HG02938 (cell line): ENCODE data around the gene BIVM.

Source experiments
- ATAC-seq: cut with Tn5 transposase; IDR thresholded peaks from one replicate; pipeline ENCODE4 v1.9.1; 2021; ENCODE audit warnings: mild to moderate bottlenecking, moderate library complexity; ENCODE audit not compliant: unreplicated experiment

Gene BIVM

DNA sequence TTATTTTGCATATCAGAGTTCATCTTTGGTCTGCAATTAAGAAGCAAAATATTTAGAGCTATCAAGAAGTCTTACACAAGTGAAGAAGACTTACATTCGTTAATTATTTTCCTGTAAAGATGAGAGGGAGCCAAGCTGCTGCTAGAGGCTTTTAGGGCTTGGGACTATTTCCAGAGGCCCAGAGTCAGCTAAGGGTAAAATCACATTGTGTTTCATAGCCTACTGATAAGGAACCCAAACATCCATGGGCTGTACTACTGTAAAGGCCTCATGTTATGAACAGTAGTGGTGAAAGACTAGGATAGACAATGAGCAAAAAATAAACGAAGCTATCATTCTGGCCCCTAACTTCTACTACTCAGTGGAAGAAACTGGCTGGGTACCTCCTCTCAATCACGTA lies 14.4 kb upstream of the BIVM start:
- no peak for ATAC-seq

DNA sequence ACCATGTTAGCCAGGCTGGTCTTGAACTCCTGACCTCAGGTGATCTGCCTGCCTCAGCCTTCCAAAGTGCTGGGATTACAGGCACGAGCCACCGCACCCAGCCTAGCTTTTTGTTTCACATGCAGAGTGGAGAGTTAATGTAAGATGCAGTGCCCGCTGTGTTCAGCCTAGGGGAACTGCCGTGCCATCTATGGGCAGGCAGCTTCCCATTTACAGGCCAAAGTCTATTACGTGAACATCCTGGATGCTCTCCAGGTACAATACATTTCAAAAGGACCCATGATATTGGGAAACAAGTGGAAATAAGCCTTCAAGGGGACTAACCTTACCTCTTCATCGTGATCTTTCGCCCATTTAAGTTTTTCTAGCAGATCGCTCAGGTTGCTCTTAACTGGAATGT lies 10.2 kb upstream of the BIVM start:
- ATAC-seq: no peak

DNA sequence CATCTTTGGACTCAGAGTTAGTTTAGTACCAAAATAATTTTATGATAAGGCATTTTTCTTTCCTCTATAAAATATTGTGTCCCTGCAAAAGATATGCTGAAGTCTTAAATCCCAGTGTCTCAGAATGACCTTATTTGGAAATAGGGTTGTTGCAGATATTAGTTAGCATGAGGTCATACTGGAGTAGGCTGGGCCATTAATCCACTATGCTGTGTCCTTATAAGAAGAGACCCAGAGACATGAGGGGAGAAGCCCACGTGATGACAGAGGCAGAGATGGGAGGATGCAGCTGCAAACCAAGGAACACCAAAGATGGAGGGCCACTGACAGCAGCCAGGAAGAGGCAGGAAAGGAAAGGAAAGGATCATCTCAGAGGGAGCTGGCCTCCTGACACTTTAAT lies 6.5 kb upstream of the BIVM start:
- ATAC-seq: no peak

DNA sequence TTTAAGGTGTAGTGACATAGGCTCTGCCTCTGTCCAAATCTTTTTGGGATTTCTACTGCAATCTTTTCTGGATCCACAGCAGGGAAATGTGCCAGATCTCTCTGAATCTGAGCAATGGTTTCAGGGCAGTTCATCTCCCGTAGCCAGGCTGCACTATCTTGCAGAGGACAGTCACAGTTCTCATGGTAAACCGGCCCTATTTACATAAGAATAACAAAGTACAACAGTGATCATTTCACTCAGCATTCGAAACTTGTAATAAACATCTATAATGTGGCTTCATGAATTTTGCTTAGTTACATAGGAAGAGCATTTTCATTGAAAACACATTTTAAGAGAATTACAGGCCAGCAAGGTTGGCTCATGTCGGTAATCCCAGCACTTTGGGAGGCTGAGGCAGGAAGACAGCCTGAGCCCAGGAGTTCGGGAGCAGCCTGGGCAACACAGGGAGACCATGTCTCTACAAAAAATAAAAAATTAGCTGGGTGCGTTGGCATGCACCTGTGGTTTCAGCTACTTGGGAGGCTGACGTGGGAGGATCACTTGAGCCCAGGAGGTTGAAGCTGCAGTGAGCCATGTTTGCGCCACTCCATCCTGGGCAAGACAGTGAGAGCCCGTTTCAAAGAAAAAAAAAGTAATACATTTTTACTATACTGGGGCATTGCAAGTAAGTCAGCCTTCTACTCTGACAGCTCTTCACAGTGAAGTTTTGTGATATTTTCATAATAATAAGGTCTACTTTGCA lies 5.1 kb upstream of the BIVM start:
- no peak for ATAC-seq

DNA sequence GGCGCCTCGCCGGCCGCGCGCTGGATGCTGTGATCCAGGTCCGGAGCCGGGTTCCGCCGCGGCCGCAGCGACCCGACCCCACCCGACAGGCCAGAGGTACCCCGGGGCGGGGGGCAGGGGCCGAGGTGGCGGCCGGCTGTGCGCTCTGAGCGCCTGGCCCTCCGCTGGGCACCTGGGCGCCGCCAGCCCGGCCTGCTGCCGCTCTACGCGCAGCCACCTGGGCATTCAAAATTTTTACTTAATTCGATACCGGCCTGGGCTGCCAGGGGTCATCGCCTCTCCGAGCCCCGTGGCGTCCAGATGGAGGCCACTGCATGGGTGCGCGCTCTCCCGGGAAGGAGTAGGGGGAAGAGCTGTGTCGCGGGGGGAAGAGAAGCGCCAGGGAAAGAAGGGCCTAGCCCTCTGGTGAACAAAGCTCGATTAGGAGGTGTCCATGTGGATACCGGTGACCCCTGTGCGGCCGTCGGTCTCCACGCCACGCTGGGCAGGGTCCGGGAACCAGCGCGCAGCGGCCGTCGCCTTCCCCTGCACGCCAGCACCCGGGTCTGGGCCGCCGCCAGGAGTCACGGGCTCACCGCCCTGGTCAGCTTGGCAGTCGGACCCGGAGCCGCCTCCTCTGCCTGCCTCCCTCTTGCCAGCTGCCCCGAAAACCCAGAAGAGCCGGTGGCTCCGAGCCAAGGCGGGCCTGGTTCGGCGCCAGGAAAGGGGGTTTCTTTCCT lies 666 bp downstream of the BIVM start:
- ATAC-seq: peak; percentile 4

DNA sequence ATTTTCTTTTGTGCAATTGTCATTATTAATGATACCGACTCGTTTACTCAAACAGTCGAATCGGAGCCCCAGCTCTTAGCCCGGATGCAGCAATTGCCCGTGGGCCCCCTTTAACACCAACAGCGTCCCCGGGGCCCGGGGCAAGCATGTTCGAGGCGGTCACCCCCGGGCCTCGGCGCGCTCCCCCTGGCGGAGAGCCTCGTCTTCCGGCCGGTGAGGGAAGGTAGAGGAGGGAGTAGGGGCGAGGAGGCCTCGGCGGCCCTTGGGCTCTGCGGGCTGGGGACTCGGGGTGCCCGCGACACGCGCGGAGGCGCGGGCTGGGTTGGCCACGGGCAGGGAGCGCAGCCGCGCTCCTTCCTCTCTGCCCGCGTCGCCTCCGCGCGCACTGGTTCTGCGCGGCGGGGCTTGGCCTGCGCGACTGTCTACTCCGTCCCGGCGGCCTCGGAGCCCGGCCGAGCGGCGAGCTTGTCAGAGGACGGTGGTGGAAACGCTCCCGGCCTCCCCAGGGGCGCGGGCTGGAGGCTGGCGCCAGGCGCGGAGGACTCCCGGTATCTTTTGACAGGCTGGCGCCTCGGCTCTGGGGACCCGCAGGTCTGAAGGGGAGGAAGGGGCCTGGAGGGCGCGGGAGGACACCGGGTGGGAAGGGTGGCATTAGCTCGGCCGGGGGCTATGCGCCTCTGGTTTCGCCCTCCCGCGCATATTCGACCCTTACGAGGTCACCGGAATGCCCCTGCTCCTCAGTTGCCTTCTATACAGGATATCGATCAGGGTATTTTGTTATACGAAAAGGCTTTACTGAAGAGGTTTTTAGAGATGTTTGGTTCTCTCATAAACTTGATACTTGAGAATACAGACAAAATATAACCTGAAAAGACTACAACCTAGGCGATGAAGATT lies 1.5 kb downstream of the BIVM start:
- peak; percentile 70 for ATAC-seq

DNA sequence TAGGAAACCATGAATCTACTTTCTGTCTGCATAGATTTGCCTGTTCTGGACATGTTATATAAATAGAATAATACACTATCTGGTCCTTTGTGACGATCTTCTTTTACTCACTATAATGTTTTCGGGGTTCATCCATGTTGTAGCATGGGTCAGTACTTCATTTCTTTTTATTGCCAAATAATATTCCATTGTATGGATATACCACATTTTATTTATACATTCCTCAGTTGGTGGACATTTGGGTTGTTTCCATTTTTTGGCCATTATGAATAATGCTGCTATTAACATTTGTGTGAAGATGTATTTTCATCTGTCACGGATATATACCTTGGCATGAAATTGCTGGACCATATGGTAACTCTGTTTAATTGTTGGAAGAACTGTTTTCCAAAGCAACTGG lies 6.8 kb downstream of the BIVM start:
- ATAC-seq: no peak

DNA sequence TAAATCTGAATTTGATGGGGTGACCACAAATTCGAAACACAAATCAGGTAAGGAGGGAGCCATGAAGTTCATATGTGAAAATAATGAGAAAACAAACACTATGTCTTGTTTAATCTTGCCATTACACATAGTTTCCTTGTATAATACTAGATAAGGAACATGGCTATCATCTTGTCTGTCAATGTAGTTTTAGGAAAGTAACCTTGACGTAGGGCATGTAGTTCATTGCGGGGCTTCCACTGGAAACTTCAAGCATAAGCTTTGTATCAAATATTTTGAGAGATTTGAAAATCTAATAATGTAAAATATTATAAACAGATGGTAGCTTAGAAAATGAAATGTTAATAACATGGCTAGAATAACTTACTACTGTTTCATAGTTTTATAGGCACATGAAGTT lies 8.8 kb downstream of the BIVM start:
- ATAC-seq: no peak

DNA sequence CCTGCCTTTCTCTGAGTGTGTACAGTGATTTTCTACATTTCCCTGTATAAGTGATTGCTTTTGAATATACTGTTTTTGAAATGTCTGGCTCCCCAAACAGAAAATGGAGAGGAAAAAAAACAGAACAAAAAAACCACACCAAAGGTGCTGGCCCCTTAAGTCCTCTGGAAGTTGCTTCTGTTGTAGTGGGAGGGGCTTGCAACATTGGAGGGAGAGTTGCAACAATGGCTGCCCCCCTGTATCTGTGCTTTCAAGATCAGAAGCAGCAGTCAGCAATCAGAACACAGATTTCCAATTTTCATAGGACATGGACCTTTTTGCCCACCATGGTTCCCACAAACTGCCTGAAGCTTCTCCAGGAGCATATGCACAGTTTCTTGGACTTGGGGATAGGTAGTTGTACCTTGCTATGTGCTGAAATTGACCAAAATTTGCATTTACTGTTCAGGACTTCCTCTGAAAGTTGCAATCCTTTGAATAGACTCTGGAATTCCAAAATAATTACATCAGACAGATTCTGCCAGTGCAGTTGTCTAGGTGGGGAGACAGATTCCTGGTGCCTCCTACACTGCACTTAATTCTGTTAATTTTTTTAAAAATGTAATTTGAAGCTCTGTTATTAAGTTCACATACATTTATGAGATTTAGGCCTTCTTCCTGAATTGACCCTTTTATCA lies 13.8 kb downstream of the BIVM start:
- no peak for ATAC-seq

DNA sequence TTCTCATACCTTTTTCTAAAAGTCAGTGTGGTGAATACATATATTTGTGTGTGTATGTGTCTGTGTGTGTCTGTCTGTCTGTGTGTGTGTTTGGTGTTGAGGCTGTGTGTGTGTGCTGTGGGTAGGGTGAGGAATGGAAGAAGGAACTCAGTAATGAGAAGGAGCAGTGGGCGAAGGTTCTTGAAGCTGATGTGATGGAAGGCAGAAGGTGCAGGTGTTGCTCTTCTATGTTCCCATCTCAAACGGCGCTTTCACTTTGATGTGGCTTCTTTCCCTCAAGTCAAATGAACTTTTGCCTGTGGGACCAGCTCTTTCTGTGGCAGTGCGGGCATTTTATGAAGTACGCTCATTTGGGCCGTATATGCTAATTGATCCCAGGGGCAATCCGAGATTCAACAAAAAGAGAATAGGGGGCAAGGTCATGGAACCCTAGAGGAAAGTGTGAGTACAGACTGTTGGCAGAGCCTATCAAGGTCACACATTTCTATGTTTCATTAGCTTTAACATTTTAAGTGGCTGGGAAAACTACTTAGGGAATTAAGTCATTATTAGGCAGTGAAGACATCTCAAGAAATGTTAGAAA lies 15.2 kb downstream of the BIVM start:
- no peak for ATAC-seq

DNA sequence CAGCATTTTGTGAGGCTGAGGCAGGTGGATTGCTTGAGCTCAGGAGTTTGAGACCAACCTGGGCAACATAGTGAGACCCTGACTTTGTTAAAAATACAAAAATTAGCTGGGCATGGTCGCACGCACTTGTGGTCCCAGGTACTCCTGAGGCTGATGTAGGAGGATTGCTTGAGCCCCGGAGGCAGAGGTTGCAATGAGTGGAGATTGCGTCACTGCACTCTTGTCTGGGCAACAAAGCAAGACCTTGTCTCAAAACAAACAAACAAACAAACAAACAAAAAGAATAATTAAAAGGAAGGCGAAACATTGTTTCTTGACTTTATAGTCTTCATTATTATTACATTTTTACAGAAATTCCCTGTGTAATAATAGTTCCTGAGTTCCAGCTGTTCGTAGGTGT lies 15.9 kb downstream of the BIVM start:
- ATAC-seq: no peak

DNA sequence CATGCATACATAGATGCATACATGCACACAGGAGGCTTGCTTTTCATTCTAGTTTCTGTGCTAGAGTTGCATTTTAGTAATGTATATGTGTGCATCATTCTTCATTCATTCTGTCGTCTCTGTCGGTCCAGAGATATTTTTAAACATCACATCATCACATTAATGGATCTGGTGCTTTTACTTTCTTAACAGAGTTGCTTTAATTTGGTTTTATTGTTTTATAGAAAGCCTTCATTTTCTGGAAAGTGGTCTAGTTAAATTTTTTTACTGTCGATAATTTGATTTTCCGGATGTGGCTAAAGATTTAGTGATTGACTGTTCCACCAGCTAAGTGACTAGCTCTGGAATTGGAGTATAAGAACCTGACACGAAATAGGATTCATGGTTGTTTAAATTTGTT lies 16.9 kb downstream of the BIVM start:
- no peak for ATAC-seq

DNA sequence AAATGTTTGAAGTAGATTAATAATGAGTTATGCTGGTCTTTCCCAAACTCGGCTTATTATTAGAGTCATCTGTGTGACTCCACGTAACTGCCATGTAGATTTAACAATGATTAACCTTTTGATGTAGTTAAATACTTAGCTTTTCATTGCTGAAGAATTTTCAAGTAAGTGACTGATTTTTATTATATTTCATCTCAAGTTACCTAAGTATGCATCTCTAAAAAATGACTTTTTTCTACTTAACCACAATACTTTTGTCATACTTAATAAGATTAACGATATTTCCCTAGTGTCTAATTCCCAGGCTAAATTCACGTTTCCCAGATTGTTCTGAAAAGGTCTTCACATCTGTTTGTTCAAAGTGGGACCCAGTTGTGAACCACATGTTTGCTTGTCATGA lies 17.8 kb downstream of the BIVM start:
- no peak for ATAC-seq

DNA sequence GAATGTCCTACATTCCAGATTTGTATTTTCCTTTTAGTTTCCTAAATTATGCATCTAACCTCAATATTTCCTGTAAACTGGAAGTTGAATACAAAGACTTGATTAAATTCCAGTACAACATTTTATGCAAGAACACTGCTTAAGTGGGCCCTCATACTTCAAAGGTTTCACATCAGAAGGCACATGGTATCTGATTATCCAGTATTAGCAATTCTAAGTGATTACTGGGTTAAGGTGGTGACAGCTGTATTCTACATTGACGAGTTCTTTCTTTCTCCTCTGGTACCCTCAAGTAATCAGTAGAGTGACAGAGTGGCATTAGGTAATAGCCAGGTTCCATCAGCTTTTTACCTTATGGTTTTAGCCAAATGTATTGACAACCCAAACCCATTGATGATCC lies 18.3 kb downstream of the BIVM start:
- ATAC-seq: no peak

DNA sequence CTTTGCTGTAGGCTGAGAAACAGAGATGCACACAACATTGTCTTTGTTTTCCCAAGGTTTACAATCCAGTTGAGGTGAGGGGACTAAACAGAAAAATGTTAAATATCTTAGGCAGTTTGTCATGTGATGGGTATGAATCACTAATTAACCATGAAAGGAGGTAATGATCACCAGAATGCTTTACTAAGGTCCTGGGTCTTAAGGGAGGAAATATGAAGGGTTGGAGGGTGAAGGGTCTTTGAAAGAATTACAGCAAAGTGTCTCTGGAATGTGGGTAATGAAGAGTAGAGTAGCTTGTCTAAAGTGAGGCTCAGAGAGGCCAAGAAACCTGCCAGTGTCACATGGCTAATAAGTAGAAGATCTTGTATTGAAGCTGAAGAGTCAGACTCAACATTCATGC lies 19.0 kb downstream of the BIVM start:
- ATAC-seq: no peak

DNA sequence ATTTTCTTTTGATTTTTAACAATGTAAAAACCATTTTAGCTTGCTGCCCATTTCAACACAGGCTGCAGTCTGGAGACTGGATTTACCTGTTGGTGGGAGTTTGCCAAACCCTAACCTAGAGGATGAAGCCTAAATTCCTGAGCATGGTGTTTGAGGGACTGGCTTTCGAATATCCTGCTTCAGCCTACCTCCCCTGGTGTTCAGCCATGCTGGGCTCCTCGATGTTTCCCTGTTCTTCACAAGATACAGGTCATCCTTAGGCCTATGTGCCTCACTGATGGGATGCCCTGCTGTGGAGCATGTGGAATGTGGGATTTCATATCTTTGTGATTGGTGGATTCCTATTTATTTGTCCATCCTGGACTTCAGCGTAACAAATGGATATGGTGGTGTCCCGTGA lies 26.5 kb downstream of the BIVM start:
- no peak for ATAC-seq

DNA sequence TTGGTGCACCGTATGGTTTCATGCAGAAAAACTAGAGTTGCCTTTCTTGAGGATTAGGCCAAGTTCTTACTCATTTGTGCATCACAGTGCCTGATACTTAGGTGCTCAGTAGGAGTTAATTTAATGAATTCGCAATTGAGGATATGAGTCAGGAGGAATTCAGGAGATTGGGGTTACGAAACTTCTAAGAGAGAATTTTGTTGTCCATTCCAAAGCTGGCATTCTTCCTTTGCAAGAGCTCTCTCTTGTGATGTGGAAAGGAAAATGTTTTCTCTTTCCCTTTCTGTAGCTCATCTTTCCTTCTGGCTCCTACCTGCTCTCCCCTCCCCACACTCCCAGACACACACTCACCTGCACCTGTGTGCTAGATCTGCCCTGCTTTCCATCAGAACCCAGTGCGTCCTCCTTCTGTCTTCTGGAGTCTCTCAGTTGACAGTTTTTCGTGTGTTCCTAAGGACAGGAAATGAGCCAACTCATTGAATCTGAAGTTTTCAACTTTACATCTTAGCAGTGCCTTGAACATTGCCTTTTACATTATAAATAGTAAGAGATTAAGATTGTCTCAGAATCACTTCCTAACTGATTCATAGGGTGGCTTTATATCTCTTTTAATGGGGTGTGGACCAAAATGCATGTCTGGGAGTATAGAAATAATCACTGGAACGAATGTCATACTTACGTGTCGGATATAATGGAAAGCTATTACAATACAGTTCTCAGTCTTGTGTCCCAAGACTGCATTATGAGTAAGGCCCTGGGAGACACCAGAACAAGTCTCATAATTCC lies 27.2 kb downstream of the BIVM start:
- ATAC-seq: no peak

DNA sequence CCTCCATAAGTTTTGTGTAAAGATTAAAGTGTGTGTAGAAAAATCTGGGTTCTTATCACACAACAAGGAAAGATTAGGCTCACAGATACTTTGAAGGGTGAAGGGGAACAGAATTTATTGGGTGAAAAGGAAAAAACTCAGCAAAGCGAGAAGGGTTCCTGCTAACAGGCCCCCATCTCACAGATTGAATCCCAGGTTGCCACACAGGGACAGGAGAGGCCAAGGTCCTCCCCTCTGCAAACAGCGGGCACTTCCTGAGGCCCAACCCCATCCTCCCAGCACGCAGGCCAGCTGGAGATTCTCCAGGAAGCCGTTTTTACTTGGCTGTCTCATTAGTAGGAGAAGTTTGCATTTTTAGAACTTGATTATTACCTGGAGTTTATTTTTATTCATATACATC lies 31.7 kb downstream of the BIVM start:
- ATAC-seq: no peak

DNA sequence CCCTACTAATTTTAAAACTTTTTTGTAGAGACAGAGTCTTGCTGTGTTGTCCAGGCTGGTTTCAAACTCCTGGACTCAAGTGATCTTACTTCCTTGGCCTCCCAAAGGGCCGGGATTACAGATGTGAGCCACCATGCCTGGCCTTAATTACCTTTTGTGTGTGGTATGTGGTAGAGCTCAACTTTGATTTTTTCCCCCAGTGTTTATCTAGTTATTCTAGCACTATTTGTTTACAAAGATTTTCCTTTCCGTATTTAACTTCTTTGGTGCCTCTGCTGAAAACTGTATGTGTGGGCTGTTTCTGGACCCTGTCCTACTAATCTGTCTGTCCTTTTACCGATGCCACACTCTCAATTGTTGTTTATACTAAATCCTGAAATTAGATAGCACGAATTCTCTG lies 37.6 kb downstream of the BIVM start:
- ATAC-seq: no peak

DNA sequence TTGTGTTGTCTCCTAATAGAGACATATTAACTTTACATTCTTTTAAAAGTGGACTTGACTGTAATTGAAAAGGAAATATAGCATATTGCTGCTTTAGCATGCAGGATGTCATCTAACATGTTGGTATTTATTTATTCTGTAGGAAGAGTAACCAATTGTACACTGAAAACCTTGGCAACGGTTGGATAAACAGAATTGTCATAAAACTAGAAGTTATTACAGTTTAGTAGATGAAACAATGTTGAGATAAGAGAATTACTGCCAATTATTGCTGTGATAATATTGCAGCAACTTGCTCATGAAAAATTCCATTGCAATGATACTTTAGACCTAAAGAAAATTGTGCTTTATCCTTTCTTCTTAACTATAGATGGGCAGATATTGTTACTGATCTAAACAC lies 39.4 kb downstream of the BIVM start:
- no peak for ATAC-seq
